HG02763 (cell line): ENCODE results near the gene MAB21L4.

Source experiments
- ATAC-seq: cut with Tn5 transposase; IDR thresholded peaks from one replicate; pipeline ENCODE4 v1.9.1; 2021; ENCODE audit warnings: mild to moderate bottlenecking, moderate library complexity; ENCODE audit not compliant: unreplicated experiment

MAB21L4 gene

DNA sequence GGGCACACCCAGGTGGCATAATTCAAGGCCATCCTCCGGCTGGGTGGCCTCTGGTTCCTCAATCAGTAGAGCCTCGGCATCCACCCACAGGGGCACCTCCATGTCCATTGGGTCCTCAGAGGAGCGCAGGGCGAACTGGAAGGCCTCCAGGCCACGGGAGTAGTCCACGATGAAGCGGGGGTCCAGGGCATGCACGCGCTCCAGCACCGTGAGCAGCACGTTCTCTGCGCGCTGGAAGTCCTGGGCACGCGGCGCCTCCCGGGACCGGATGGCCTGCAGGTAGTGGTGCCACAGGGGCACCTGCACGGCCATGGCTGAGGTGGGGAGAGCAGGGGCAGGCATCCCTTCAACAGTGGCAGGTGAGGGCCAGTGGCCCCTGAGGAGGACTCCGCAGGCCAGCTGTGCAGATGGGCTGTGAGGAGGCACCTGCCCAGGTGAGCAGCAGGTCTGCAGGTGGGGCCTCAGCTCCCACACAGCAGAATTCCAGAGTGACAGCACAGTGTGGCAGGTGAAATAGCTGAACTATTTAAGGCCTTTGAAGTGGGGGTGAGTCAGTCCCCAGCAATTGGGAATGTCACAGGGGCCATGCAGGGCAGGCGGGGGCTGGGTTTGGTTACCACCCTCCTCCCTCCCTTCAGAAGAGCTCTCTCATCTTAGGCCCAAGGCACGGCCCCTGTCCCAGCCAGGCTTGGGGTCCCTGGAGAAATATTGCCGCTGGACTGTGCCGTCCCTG lies at the start of gene MAB21L4:
MAB21L4 (minus strand) TSS at position 501 of the 733 bp plus-strand sequence; CDS start at position 342, 159 bp downstream.
- ATAC-seq: no peak

DNA sequence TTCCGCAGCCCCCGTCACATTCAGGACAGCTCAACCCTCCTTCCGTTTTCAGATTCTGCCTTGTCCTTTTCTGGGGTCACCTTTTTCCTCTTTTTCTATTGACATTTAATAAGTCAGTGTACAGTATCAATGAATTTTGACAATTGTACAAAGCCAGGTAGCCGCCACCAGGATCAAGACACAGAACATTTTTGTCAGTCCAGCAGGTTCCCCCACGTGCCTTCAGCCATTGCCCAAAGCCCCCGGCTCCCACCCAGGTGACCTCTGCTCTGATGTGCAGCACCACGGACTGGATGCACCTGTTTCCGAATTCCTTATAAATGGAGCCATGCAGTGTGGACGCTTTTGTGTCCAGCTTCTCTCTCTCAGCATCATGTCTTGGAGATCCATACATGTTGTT lies 40.1 kb upstream of the MAB21L4 start:
- no peak for ATAC-seq

- ATAC-seq: no peak
Measured at GRCh38 chr2:240935103-240935876, 39.3 kb upstream of the MAB21L4 start.

DNA sequence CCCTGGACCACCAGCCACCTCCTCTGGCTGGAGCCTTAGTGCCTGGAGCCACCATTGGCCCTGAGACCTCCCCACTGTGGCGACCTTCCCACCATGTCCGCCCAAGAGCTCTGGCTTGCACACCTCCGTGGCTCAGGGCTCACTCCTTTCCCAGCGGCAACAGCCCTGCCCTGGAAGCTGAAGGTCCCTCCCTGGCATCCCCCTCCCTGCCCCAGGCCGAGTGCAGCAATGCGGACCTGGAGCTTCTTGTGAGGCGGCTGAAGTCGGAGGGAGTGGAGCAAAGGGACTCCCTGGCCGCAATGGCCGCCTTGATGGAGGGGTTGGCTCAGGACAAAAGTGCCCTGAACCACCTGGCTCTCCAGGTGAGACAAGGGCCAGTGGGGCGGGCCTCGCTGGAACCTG lies 38.7 kb upstream of the MAB21L4 start:
- no peak for ATAC-seq

DNA sequence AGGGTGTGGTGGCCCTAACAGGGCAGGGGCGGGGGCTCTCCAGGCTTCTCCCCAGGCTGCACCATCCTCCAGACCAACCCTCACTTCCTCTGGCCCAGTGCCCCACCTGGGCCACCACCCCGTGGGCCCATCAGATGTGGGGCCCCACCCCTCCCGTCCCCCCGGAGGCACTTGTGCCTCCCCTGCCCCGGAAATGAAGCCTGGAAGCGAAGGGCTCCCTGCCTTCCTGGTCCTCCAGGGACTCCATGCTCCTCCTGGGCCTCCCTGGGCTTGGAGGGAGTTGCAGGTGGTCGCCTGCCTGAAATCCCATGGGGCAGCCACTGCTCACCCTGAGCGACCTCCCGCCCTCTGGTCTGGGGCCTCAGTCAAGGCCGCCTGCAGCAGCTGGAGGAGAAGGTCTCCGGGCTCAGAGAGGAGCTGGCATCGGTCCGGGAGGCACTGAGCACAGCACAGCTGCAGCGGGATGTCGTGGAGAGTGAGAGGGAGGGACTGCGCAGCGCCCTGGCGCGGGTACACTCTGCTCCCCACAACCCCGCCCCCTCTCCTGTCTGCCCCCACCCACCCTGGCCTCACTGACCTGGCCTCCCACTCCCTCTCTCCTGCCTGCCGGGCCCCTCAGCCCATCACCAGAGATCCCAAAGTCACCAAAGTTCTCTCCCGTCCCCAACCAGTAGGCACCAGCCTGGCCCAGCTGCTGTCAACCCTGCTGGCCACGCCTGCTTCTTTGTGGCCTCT lies 38.2 kb upstream of the MAB21L4 start:
- no peak for ATAC-seq

DNA sequence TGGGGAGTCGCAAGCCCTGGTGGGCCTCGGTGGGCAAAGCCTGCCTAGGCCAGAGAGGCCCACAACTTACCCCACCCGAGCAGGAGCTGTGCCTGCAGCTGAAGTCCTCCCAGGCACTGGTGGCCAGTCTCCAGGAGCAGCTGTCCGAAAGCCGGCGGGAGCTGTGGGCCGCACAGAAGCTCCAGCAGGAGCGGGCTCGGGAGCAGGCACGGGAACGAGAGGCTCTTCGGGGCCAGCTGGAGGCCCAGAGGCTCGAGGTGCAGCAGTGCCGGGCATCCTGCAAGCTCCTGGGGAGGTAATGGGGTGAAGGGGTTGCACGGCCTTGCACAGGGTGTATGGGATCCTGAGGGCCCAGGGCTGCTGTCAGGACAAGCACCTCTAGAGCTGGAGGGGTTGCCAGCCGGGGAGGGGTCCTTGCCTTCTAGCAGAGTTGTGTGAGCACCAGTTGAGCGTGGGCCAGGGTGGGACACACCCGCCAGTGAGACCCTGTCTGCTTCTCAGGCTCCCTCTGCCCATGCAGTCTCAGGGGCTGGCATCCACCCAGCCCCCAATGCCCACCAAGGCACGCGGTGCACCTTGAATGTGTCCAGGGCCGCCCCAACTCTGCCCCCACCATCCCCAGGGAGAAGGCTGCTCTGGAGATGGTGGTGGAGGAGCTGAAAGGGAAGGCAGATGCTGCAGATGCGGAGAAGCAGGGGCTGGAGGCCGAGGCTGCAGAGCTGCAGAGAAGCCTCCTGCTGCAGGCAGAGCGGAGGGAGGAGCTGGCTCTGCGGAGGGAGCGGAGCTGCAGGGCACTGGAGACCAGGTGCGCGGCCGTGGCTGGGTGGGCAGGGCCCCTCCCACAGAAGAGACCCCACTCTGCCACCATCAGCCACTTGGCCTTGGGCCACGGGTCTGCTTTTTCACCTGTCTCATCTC lies 37.4 kb upstream of the MAB21L4 start:
- ATAC-seq: no peak

DNA sequence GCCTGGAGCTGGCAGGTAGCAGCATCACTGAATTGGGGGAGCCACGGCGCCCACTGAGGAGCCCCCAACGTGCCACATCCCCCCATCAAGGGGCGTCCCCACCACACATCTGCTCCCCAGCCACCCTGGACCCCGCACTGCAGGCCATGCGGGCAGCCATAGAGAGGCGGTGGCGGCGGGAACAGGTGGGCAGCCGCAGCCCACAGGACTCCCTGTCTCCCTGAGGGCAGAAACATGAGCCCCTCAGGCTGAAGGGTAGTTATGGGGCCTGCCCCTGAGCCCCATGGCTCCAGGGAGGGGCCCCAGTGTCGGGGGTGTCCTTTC lies 36.7 kb upstream of the MAB21L4 start:
- no peak for ATAC-seq

DNA sequence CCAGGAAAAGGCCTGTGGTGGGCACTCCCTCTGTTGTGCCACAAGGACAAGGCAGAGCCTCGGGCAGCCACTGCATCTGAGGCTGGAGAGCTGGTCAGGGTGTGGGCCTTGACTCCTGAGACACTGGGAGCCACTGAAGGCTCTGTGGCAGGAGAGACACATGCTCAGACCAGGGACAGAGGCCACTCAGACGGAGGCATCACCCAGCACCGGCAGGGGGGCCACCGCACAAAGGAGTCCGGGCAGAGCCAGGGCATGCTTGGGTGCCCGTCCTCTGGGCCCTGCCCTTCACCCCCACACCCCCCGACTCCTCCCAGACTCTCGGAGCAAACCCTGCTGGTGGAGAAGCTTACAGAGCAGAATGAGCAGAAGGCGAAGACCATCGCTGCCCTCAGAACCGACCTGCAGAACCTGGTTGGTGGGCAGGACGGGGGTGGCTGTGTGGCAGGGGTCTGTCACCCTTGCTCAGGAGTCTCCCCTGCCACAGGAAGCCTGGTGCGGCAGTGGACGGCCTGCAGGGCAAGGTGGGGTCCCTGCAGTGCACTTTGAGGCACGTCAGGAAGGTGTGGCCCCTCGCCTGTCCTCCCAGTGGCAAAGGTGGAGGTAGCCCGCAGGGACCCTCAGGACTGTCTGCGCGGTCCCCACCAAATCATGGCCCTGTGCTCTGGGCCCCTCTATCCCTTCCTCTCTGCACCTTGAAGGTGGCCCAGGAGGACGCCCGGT lies 36.2 kb upstream of the MAB21L4 start:
- ATAC-seq: no peak

DNA sequence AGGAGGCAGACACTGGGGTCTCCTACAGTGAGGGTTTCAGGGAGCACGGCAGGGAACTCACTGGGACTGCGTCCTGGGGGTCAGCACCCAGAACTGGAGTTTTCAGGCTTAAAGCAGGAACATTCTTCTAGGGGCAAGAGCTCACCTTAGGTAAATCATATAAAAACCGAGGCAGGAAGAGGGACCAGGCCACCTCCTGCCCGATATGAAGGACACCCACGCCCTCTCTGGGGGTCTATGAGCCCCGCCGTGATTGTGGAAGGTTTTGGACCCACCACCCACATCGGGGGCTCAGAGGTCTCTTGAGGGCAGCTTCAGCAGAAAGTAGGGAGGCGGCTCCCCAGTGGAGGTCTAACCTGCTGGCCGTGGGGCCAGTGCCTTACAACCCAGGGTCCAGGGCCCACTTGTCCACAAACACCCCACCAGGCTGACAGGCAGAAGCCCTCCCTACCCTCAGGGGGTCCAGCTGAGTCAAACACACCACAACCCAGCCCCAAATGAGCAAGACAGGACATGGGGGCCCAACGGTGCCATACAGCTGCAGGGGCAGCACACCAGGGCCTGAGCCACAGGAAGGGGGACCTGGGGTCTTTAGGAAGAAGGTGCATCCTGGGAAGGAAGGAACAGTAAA lies 35.5 kb upstream of the MAB21L4 start:
- no peak for ATAC-seq

DNA sequence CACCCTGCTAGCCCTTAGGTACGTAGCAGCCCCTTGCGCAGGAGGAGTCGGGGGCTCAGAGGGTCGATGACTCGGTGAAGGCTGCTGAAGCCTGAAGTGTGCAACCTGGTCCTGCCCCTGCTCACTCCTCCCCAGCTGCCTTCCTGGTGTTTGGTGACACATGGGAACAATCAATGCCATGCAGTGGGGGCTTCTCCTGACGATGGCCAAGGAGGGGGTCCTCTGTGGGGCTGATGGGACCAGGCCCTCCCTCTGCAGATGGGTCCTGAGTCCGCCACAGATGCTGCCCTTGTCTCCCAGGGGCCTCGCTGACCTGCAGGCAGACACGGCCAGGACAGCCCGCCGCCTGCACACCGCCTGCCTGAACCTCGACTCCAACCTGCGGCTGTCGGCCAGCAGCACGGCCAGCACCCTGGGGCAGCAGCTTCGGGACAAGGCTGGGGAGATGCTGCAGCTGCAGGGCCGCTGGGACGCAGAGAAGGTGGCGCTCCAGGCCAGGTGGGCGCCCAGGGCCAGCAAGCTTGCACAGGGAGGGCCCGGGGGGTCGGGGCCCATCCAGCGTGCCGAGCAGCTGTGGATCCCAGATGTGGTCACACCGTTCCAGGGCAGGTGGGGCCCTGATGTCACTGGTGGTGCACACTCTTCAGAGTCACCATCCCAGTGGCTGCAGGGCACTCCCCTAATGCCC lies 34.8 kb upstream of the MAB21L4 start:
- no peak for ATAC-seq

GRCh38 chr2:240930096-240930630 lies 34.2 kb upstream of the MAB21L4 start:
- ATAC-seq: no peak

DNA sequence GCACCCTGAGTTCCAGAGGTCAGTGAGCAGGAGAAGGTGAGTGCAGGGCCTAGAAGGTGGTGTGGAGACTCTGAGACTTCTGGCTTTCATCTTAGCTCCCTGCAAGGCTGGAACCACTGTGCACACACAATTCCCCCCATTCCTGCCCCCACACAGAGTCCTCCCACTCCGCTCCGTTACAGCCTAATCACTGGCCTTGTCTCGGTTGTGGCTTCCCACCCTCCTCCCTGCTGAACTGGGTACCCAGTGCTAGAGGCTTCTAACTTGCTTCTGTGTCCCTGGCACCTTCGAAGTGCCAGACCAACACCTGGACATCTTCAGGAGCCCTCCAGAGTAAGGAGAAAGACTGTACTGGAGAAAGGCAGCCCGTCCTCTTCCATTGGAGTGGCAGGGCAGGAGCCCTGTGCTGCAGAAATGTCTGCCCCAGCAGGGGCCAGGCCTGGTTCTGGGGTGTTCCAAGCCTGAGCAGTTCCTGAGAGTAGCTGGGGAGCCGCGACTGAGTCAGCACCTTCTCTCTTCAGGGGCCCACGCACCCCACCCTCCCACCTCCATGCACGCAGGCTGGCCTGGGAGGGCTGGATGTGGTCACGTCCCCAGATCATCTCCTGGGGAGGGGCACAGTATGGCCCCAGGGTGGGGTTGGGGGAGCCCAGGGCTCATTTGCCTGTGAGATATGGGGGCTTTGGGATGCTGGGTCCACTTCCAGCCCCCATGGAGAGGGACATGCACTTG lies 33.6 kb upstream of the MAB21L4 start:
- ATAC-seq: no peak

GRCh38 chr2:240928476-240929363 lies 32.8 kb upstream of the MAB21L4 start:
- no peak for ATAC-seq

GRCh38 chr2:240927390-240927781 lies 31.4 kb upstream of the MAB21L4 start:
- no peak for ATAC-seq

GRCh38 chr2:240926516-240927389 lies 30.8 kb upstream of the MAB21L4 start:
- no peak for ATAC-seq
